Esophagus squamous epithelium (tissue), 4 donors: Measurements from ENCODE around the gene CAPZB.

ENCODE experiments used
- POLR2A ChIP-seq, 4 donors: fragments of 450-650 bp; IDR thresholded peaks; one replicate each; pipeline ENCODE4 v1.6.1; 2017; ENCODE audit warnings: antibody characterized with exemption in 4 of 4, mild to moderate bottlenecking in 4 of 4, moderate library complexity in 3 of 4
- TF ChIP-seq, protein P1 (sequence below), 6 experiments: fragments of 450-650 bp in 4 of 6; fragments of 200-600 bp in 2 of 6; sonication (generic) in 2 of 6; IDR thresholded peaks; one replicate each; pipeline ENCODE4 v1.5.1; 2016 to 2019; ENCODE audit warnings: antibody characterized with exemption in 6 of 6, mild to moderate bottlenecking in 4 of 6, moderate library complexity in 4 of 6

DNA sequence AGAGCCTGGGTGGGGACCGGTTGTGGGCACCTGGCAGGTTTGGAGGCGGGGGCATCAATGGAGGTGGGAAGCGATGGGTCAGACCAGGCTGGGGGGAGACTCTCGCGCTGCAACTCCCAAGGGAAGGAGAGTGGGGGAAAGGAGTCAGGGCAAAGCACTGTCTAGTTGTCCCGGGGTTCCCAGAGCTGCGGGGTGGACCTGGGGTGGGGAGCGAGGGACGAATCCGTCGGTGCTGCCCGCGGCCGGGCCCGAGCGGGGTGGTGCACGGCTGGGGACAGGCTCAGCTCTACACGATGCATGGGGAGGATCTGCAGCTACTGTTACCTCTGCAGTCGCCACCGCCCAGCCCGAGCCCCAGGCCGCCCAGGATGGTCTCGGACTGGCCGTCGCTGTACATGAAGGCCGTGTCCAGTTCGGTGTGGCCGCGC, 173.8 kb downstream of the CAPZB start:
- TF ChIP-seq, protein P1, sequence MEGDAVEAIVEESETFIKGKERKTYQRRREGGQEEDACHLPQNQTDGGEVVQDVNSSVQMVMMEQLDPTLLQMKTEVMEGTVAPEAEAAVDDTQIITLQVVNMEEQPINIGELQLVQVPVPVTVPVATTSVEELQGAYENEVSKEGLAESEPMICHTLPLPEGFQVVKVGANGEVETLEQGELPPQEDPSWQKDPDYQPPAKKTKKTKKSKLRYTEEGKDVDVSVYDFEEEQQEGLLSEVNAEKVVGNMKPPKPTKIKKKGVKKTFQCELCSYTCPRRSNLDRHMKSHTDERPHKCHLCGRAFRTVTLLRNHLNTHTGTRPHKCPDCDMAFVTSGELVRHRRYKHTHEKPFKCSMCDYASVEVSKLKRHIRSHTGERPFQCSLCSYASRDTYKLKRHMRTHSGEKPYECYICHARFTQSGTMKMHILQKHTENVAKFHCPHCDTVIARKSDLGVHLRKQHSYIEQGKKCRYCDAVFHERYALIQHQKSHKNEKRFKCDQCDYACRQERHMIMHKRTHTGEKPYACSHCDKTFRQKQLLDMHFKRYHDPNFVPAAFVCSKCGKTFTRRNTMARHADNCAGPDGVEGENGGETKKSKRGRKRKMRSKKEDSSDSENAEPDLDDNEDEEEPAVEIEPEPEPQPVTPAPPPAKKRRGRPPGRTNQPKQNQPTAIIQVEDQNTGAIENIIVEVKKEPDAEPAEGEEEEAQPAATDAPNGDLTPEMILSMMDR (IDR thresholded peaks at IDR 0.05), result no peak
- no peak for TF ChIP-seq POLR2A (IDR thresholded peaks at IDR 0.05)
